Mesendoderm (in vitro differentiated cells): Measurements from ENCODE around the gene PCDHGB2.
"Not testable (repeated sequence)": the region's sequence is repeated elsewhere in the genome, so short reads cannot be mapped to it uniquely, and the experiment has no call there.

Source experiments
- DNase-seq: peaks from one replicate; pipeline ENCODE4 v3.0.0; 2013
- H2AK5ac ChIP-seq: 2 replicates; pipeline ENCODE4 v1.6.1; 2013; ENCODE audit warnings: low read length, inconsistent platforms
- H2BK120ac ChIP-seq: 2 replicates; pipeline ENCODE4 v1.6.1; 2013; ENCODE audit warnings: low read depth, mild to moderate bottlenecking, low read length, moderate library complexity, mixed read lengths
- H2BK15ac ChIP-seq: replicated peaks from 2 replicates; pipeline ENCODE4 v1.6.1; 2013; ENCODE audit warnings: low read depth, mild to moderate bottlenecking, moderate library complexity
- H2BK5ac ChIP-seq: 2 replicates; pipeline ENCODE4 v1.6.1; 2013; ENCODE audit warnings: low read length, inconsistent platforms
- H3K18ac ChIP-seq: 2 replicates; pipeline ENCODE4 v1.6.1; 2013; ENCODE audit warnings: mild to moderate bottlenecking, low read length, mixed read lengths
- H3K23ac ChIP-seq: one replicate; pipeline ENCODE4 v1.6.1; 2013; ENCODE audit warnings: low read length
- H3K27ac ChIP-seq: 2 replicates; pipeline ENCODE4 v1.5.1; 2013; ENCODE audit warnings: low read depth, mild to moderate bottlenecking, inconsistent platforms, low read length, moderate library complexity
- H3K27me3 ChIP-seq: 2 replicates; pipeline ENCODE4 v1.6.1; 2013; ENCODE audit warnings: low read length, control low read depth, mild to moderate bottlenecking, inconsistent platforms; ENCODE audit not compliant: insufficient read depth, poor library complexity
- H3K36me3 ChIP-seq: 2 replicates; pipeline ENCODE4 v1.6.1; 2013; ENCODE audit warnings: low read length, inconsistent platforms; ENCODE audit not compliant: control insufficient read depth, insufficient read depth
- H3K4ac ChIP-seq: one replicate; pipeline ENCODE4 v1.6.1; 2013; ENCODE audit warnings: low read depth, mild to moderate bottlenecking, low read length, moderate library complexity
- H3K4me1 ChIP-seq: 2 replicates; pipeline ENCODE4 v1.6.1; 2013; ENCODE audit warnings: low read depth, low read length, inconsistent platforms; ENCODE audit not compliant: control insufficient read depth
- H3K4me2 ChIP-seq: 2 replicates; pipeline ENCODE4 v1.6.1; 2013; ENCODE audit warnings: low read length
- H3K4me3 ChIP-seq: 2 replicates; pipeline ENCODE4 v1.5.1; 2013; ENCODE audit warnings: mild to moderate bottlenecking, low read length
- H3K56ac ChIP-seq: one replicate; pipeline ENCODE4 v1.6.1; 2013; ENCODE audit warnings: low read length
- H3K79me1 ChIP-seq: 2 replicates; pipeline ENCODE4 v1.6.1; 2013; ENCODE audit warnings: low read length, inconsistent platforms
- H3K79me2 ChIP-seq: 2 replicates; pipeline ENCODE4 v1.6.1; 2013; ENCODE audit warnings: mild to moderate bottlenecking, low read length; ENCODE audit not compliant: control insufficient read depth, insufficient read depth
- H3K9ac ChIP-seq: 2 replicates; pipeline ENCODE4 v1.6.1; 2013; ENCODE audit warnings: low read length, inconsistent platforms
- H4K5ac ChIP-seq: one replicate; pipeline ENCODE4 v1.6.1; 2013; ENCODE audit warnings: low read length
- H4K8ac ChIP-seq: one replicate; pipeline ENCODE4 v1.6.1; 2013; ENCODE audit warnings: low read depth, mild to moderate bottlenecking, control low read depth, low read length, moderate library complexity
- WGBS: extraction: QIAGEN DNeasy Blood & Tissue Kit; methylation state at CpG from one replicate; pipeline ENCODE4 v1.1.7; 2013; ENCODE audit warnings: low lambda C conversion rate, missing lambda C conversion rate; ENCODE audit not compliant: insufficient coverage; ENCODE audit errors: extremely low coverage; 5-methylcytosine and 5-hydroxymethylcytosine counted together

The PCDHGB2 gene

GRCh38 chr5:141332571-141332970, 27.2 kb upstream of the PCDHGB2 start:
- not testable (repeated sequence) for H3K56ac ChIP-seq, H4K5ac ChIP-seq, H2BK5ac ChIP-seq, H3K79me1 ChIP-seq, H3K36me3 ChIP-seq, H3K4me2 ChIP-seq, H2BK15ac ChIP-seq, H3K23ac ChIP-seq, H3K9ac ChIP-seq, H3K4me1 ChIP-seq, H3K27ac ChIP-seq, H2AK5ac ChIP-seq, H3K4ac ChIP-seq, H3K18ac ChIP-seq, H3K79me2 ChIP-seq, H3K27me3 ChIP-seq, H4K8ac ChIP-seq, DNase-seq, H3K4me3 ChIP-seq, H2BK120ac ChIP-seq
- no CpG with 5 or more reads among the region's 39 CpGs for WGBS

- no CpG with 5 or more reads among the region's 27 CpGs for WGBS
- no peak within 1 kb of the TSS for H4K8ac ChIP-seq
- H3K56ac ChIP-seq = no peak within 1 kb of the TSS
- no peak within 1 kb of the TSS for H4K5ac ChIP-seq
- no peak within 1 kb of the TSS for H3K9ac ChIP-seq
- H3K27ac ChIP-seq = no peak within 1 kb of the TSS
- no peak within 1 kb of the TSS for H3K4me2 ChIP-seq
- no peaks in the 10 kb centered on the region for H3K79me2 ChIP-seq
- no peaks in the 10 kb centered on the region for H3K4me1 ChIP-seq
- no peak within 1 kb of the TSS for H2AK5ac ChIP-seq
- no peaks in the 10 kb centered on the region for H3K79me1 ChIP-seq
- H3K27me3 ChIP-seq = no peaks in the 10 kb centered on the region
- H2BK120ac ChIP-seq = no peak within 1 kb of the TSS
- no peak within 1 kb of the TSS for H3K18ac ChIP-seq
- peak; percentile 59 for DNase-seq
- no peak within 1 kb of the TSS for H2BK15ac ChIP-seq
- H2BK5ac ChIP-seq = no peak within 1 kb of the TSS
- no peak within 1 kb of the TSS for H3K23ac ChIP-seq
- H3K4ac ChIP-seq = no peak within 1 kb of the TSS
- H3K36me3 ChIP-seq = no peaks in the 10 kb centered on the region
- H3K4me3 ChIP-seq = no peak within 1 kb of the TSS
Measured at GRCh38 chr5:141338538-141339306, 21.1 kb upstream of the PCDHGB2 start, which contains the start of gene PCDHGA2. PCDHGA2 (plus strand) TSS chr5:141338760.

GRCh38 chr5:141340781-141341354, 18.9 kb upstream of the PCDHGB2 start:
- H3K4ac ChIP-seq, H3K9ac ChIP-seq, DNase-seq, H3K79me1 ChIP-seq, H3K79me2 ChIP-seq, H2AK5ac ChIP-seq, H3K27ac ChIP-seq, H2BK5ac ChIP-seq, H3K4me2 ChIP-seq, H2BK120ac ChIP-seq, H3K18ac ChIP-seq, H3K56ac ChIP-seq, H2BK15ac ChIP-seq, H3K4me1 ChIP-seq, H3K36me3 ChIP-seq, H3K27me3 ChIP-seq, H4K8ac ChIP-seq, H3K23ac ChIP-seq, H3K4me3 ChIP-seq, H4K5ac ChIP-seq: not testable (repeated sequence)
- WGBS = no CpG with 5 or more reads among the region's 45 CpGs

- H2AK5ac ChIP-seq = no peak overlapping the region
Measured at GRCh38 chr5:141342773-141343172, 17.0 kb upstream of the PCDHGB2 start.

GRCh38 chr5:141343242-141343952, 16.4 kb upstream of the PCDHGB2 start, which contains the start of gene PCDHGA3:
PCDHGA3 (plus strand) TSS chr5:141343829; CDS start chr5:141344034, 205 bp downstream.
- H3K23ac ChIP-seq = no peak within 1 kb of the TSS
- H3K27ac ChIP-seq = no peak within 1 kb of the TSS
- H3K4ac ChIP-seq = no peak within 1 kb of the TSS
- H4K8ac ChIP-seq = no peak within 1 kb of the TSS
- H3K4me1 ChIP-seq = no peaks in the 10 kb centered on the region
- no peaks in the 10 kb centered on the region for H3K79me2 ChIP-seq
- H3K9ac ChIP-seq = no peak within 1 kb of the TSS
- H2BK5ac ChIP-seq = no peak within 1 kb of the TSS
- no CpG with 5 or more reads among the region's 9 CpGs for WGBS
- H4K5ac ChIP-seq = no peak within 1 kb of the TSS
- no peak within 1 kb of the TSS for H3K4me2 ChIP-seq
- peak; percentile 37 for DNase-seq
- H3K79me1 ChIP-seq = no peaks in the 10 kb centered on the region
- H3K36me3 ChIP-seq = no peaks in the 10 kb centered on the region
- no peak within 1 kb of the TSS for H2BK15ac ChIP-seq
- H3K4me3 ChIP-seq = no peak within 1 kb of the TSS
- H2BK120ac ChIP-seq = no peak within 1 kb of the TSS
- H2AK5ac ChIP-seq = no peak within 1 kb of the TSS
- no peak within 1 kb of the TSS for H3K56ac ChIP-seq
- no peak within 1 kb of the TSS for H3K18ac ChIP-seq
- H3K27me3 ChIP-seq = no peaks in the 10 kb centered on the region

More at GRCh38 chr5:141342773-141343172, 17.0 kb upstream of the PCDHGB2 start:
- H2BK15ac ChIP-seq = no peak overlapping the region
- H3K4me2 ChIP-seq = no peak overlapping the region
- no peak overlapping the region for H2BK120ac ChIP-seq
- no peak overlapping the region for H4K5ac ChIP-seq
- H3K79me1 ChIP-seq = no peaks in the 10 kb centered on the region
- no peak overlapping the region for H3K27ac ChIP-seq
- H3K4me1 ChIP-seq = no peaks in the 10 kb centered on the region
- no peak overlapping the region for H3K18ac ChIP-seq
- no peaks in the 10 kb centered on the region for H3K79me2 ChIP-seq
- no peaks in the 10 kb centered on the region for H3K27me3 ChIP-seq
- WGBS = no CpG with 5 or more reads among the region's 1 CpG
- no peak overlapping the region for H3K56ac ChIP-seq
- no peaks in the 10 kb centered on the region for H3K36me3 ChIP-seq
- H4K8ac ChIP-seq = no peak overlapping the region
- H2BK5ac ChIP-seq = no peak overlapping the region
- no peak overlapping the region for H3K9ac ChIP-seq
- no peak overlapping the region for H3K23ac ChIP-seq
- no peak for DNase-seq
- no peak overlapping the region for H3K4me3 ChIP-seq
- H3K4ac ChIP-seq = no peak overlapping the region
